OCI-LY1 (cell line): ENCODE measurements around the gene CPN1.
"Not testable (repeated sequence)": the region's sequence is repeated elsewhere in the genome, so short reads cannot be mapped to it uniquely, and the experiment has no call there.

Experiments
- H2AFZ ChIP-seq: fragments of 200-600 bp; sonication (generic), shearing (Covaris generic); 2 replicates; pipeline ENCODE4 v1.6.0; 2014; ENCODE audit warnings: antibody characterized with exemption, mild to moderate bottlenecking, low read length
- H3F3A ChIP-seq: fragments of 200-600 bp; sonication (generic), shearing (Covaris generic); 2 replicates; pipeline ENCODE4 v1.6.0; 2014; ENCODE audit warnings: mild to moderate bottlenecking, antibody characterized with exemption, low read length, moderate library complexity; ENCODE audit not compliant: insufficient read depth
- H3K27ac ChIP-seq: fragments of 200-600 bp; sonication (generic); 2 replicates; pipeline ENCODE4 v1.5.1; 2014; ENCODE audit warnings: low read length, mixed run types, mild to moderate bottlenecking, low read depth; ENCODE audit not compliant: poor library complexity, severe bottlenecking
- H3K27me3 ChIP-seq: fragments of 200-600 bp; sonication (generic); 2 replicates; pipeline ENCODE4 v1.6.0; 2014; ENCODE audit warnings: antibody characterized with exemption, mild to moderate bottlenecking, low read length, moderate library complexity; ENCODE audit not compliant: insufficient read depth
- H3K36me3 ChIP-seq: fragments of 200-600 bp; sonication (generic); 2 replicates; pipeline ENCODE4 v1.6.1; 2014; ENCODE audit warnings: mild to moderate bottlenecking, antibody characterized with exemption, low read length, moderate library complexity, mixed read lengths; ENCODE audit not compliant: insufficient read depth
- H3K4me1 ChIP-seq: fragments of 200-600 bp; sonication (generic); 2 replicates; pipeline ENCODE4 v1.5.1; 2014; ENCODE audit warnings: mild to moderate bottlenecking, low read length, moderate library complexity; ENCODE audit not compliant: insufficient read depth, severe bottlenecking
- H3K4me2 ChIP-seq: fragments of 200-600 bp; sonication (generic), shearing (Covaris generic); 2 replicates; pipeline ENCODE4 v1.6.1; 2014; ENCODE audit warnings: low read length
- H3K4me3 ChIP-seq: fragments of 200-600 bp; sonication (generic); 2 replicates; pipeline ENCODE4 v1.5.1; 2014; ENCODE audit warnings: low read length, low read depth, mild to moderate bottlenecking, mixed read lengths; ENCODE audit not compliant: poor library complexity, severe bottlenecking
- H3K79me2 ChIP-seq: fragments of 200-600 bp; shearing (Covaris generic); 2 replicates; pipeline ENCODE4 v1.6.1; 2016; ENCODE audit warnings: mixed run types, low read length, mixed read lengths; ENCODE audit not compliant: insufficient read depth
- H3K9ac ChIP-seq: fragments of 200-600 bp; sonication (generic), shearing (Covaris generic); 2 replicates; pipeline ENCODE4 v1.6.1; 2014; ENCODE audit warnings: mild to moderate bottlenecking, low read length, mixed read lengths
- H3K9me2 ChIP-seq: fragments of 200-600 bp; sonication (generic), shearing (Covaris generic); 2 replicates; pipeline ENCODE4 v1.6.1; 2014; ENCODE audit warnings: low read depth, mild to moderate bottlenecking, low read length, mixed read lengths
- H3K9me3 ChIP-seq: fragments of 200-600 bp; shearing (Covaris generic); 2 replicates; pipeline ENCODE4 v1.6.1; 2014; ENCODE audit warnings: low read length, mixed read lengths
- H4K20me1 ChIP-seq: fragments of 200-600 bp; sonication (generic), shearing (Covaris generic); 2 replicates; pipeline ENCODE4 v1.6.0; 2016; ENCODE audit warnings: mild to moderate bottlenecking, low read length; ENCODE audit not compliant: insufficient read depth
- CTCF ChIP-seq: fragments of 200-600 bp; sonication (generic), shearing (Covaris generic); IDR thresholded peaks from 2 replicates; pipeline ENCODE4 v1.5.1; 2017; ENCODE audit warnings: mild to moderate bottlenecking, antibody characterized with exemption, low read length, moderate library complexity, mixed read lengths
- EZH2 ChIP-seq: fragments of 200-600 bp; sonication (generic), shearing (Covaris generic); IDR thresholded peaks from 2 replicates; pipeline ENCODE4 v1.8.0; 2017; ENCODE audit warnings: borderline replicate concordance, mixed run types, mild to moderate bottlenecking, antibody characterized with exemption, low read length, moderate library complexity, mixed read lengths

The CPN1 gene

DNA sequence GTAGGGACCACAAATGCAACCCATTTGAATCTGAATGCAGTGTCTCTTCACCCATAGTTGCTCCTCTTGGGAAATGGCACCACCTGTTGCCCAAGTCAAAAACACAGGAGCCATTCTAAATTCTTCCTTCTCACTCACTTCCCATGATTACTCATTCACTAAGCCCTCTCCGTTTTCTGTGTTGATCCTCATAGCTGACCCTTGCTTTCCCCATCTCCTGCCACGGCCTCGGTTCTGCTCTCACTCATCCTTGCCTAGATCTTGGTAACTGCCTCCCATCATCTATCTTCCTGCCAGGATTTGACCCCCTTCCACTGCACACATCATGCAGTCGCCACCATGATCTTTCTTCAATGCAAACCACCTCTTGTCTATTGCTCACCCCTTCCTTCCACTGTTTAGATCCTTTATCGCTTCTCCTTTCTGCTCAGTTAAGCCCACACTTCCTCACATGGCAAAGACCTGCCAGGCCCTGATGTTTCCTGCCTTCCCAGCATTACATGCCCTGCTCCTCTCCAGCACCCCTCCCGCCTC is 19.0 kb upstream of the CPN1 start:
- no peaks in the 10 kb centered on the region for H3K4me1 ChIP-seq
- H3K9me3 ChIP-seq, result no peaks in the 10 kb centered on the region
- H3K4me2 ChIP-seq, result no peak overlapping the region
- H2AFZ ChIP-seq, result no peak overlapping the region
- H4K20me1 ChIP-seq, result no peaks in the 10 kb centered on the region
- no peak for TF ChIP-seq EZH2
- peak; percentile 29; the same call in 1 of the 2 replicates for TF ChIP-seq CTCF
- H3K9ac ChIP-seq, result no peak overlapping the region
- H3F3A ChIP-seq, result no peaks in the 10 kb centered on the region
- no peak overlapping the region for H3K27ac ChIP-seq
- no peaks in the 10 kb centered on the region for H3K36me3 ChIP-seq
- no peaks in the 10 kb centered on the region for H3K27me3 ChIP-seq
- no peak overlapping the region for H3K4me3 ChIP-seq
- no peaks in the 10 kb centered on the region for H3K79me2 ChIP-seq
- no peaks in the 10 kb centered on the region for H3K9me2 ChIP-seq

- H3K79me2 ChIP-seq, result no peaks in the 10 kb centered on the region
- H3K36me3 ChIP-seq, result no peaks in the 10 kb centered on the region
Observed at GRCh38 chr10:100089241-100089640, 7.6 kb upstream of the CPN1 start.

GRCh38 chr10:100086708-100087107 is 5.0 kb upstream of the CPN1 start:
- not testable (repeated sequence) for H3K9me3 ChIP-seq, H3K4me2 ChIP-seq, H3K27me3 ChIP-seq, H3K9ac ChIP-seq, H3K4me3 ChIP-seq, H4K20me1 ChIP-seq, H3K79me2 ChIP-seq, H2AFZ ChIP-seq, H3K4me1 ChIP-seq, H3F3A ChIP-seq, H3K9me2 ChIP-seq, H3K36me3 ChIP-seq, H3K27ac ChIP-seq

More at GRCh38 chr10:100089241-100089640, 7.6 kb upstream of the CPN1 start:
- TF ChIP-seq CTCF (no peak), EZH2 (no peak)
- Histone ChIP-seq H3K9ac (no peak overlapping the region), H3K27me3 (no peaks in the 10 kb centered on the region), H3K9me2 (no peaks in the 10 kb centered on the region), H3K9me3 (no peaks in the 10 kb centered on the region), H4K20me1 (no peaks in the 10 kb centered on the region), H3F3A (no peaks in the 10 kb centered on the region), H2AFZ (no peak overlapping the region), H3K4me2 (no peak overlapping the region), H3K4me3 (no peak overlapping the region), H3K4me1 (no peaks in the 10 kb centered on the region), H3K27ac (no peak overlapping the region)

GRCh38 chr10:100085596-100085995 is 3.9 kb upstream of the CPN1 start:
- H3K4me3 ChIP-seq, result no peak overlapping the region
- no peaks in the 10 kb centered on the region for H3K36me3 ChIP-seq
- no peaks in the 10 kb centered on the region for H3K27me3 ChIP-seq
- TF ChIP-seq CTCF (no peak), EZH2 (no peak)
- no peak overlapping the region for H3K27ac ChIP-seq
- no peak overlapping the region for H3K9ac ChIP-seq
- no peaks in the 10 kb centered on the region for H3K9me3 ChIP-seq
- no peak overlapping the region for H3K4me2 ChIP-seq
- H3K79me2 ChIP-seq, result no peaks in the 10 kb centered on the region
- no peaks in the 10 kb centered on the region for H3K9me2 ChIP-seq
- no peaks in the 10 kb centered on the region for H3F3A ChIP-seq
- H4K20me1 ChIP-seq, result no peaks in the 10 kb centered on the region
- H2AFZ ChIP-seq, result no peak overlapping the region
- H3K4me1 ChIP-seq, result no peaks in the 10 kb centered on the region
